Stomach smooth muscle (tissue), 2 donors: ENCODE data around the gene VWC2.
"Not testable (repeated sequence)": the region's sequence is repeated elsewhere in the genome, so short reads cannot be mapped to it uniquely, and the experiment has no call there.

Experiments used
- H3K27ac ChIP-seq: one replicate; pipeline ENCODE4 v1.7.0; 2013; ENCODE audit warnings: mild to moderate bottlenecking, low read length, inconsistent platforms
- H3K27me3 ChIP-seq, 2 donors: one replicate each; pipeline ENCODE4 v1.7.0; 2013; ENCODE audit warnings: low read length in 2 of 2; ENCODE audit not compliant: insufficient read depth in 2 of 2, control insufficient read depth in 1 of 2
- H3K36me3 ChIP-seq, 2 donors: one replicate each; pipeline ENCODE4 v1.7.0; 2013; ENCODE audit warnings: low read length in 2 of 2; ENCODE audit not compliant: control insufficient read depth in 2 of 2, insufficient read depth in 2 of 2
- H3K4me1 ChIP-seq: one replicate; pipeline ENCODE4 v1.7.0; 2013; ENCODE audit warnings: low read length; ENCODE audit not compliant: control insufficient read depth, insufficient read depth
- H3K4me3 ChIP-seq, 2 donors: one replicate each; pipeline ENCODE4 v1.7.0; 2013; ENCODE audit warnings: low read length in 2 of 2
- H3K9ac ChIP-seq, 2 donors: one replicate each; pipeline ENCODE4 v1.7.0; 2013; ENCODE audit warnings: low read length in 2 of 2, mild to moderate bottlenecking in 1 of 2
- H3K9me3 ChIP-seq, 2 donors: one replicate each; pipeline ENCODE4 v1.7.0; 2013; ENCODE audit warnings: low read length in 2 of 2; ENCODE audit not compliant: control insufficient read depth in 2 of 2
- donor health status: healthy.
- donor health status: Pancreatic carcinoma.

The VWC2 gene

GRCh38 chr7:49850921-49851613, 77.6 kb downstream of the VWC2 start:
- Histone ChIP-seq H3K9ac (no peak overlapping the region), H3K27ac (no peak overlapping the region), H3K36me3 (no peaks in the 10 kb centered on the region), H3K4me1 (no peaks in the 10 kb centered on the region), H3K27me3 (peaks cover 0 to 2% of the 10 kb centered on the region in 2 donors), H3K9me3 (no peaks in the 10 kb centered on the region), H3K4me3 (no peak overlapping the region)

DNA sequence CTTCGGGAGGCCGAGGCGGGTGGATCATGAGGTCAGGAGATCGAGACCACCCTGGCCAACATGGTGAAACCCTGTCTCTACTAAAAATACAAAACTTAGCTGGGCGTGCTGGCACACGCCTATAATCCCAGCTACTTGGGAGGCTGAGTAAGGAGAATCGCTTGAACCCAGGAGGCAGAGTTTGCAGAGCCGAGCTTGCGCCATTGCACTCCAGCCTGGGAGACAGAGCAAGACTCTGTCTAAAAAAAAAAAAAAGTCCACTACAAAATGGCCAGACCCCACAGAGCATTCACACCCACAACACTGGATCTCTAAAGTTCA, 78.1 kb downstream of the VWC2 start:
- not testable (repeated sequence) for H3K36me3 ChIP-seq, H3K27ac ChIP-seq, H3K9ac ChIP-seq, H3K4me1 ChIP-seq, H3K4me3 ChIP-seq, H3K27me3 ChIP-seq, H3K9me3 ChIP-seq

DNA sequence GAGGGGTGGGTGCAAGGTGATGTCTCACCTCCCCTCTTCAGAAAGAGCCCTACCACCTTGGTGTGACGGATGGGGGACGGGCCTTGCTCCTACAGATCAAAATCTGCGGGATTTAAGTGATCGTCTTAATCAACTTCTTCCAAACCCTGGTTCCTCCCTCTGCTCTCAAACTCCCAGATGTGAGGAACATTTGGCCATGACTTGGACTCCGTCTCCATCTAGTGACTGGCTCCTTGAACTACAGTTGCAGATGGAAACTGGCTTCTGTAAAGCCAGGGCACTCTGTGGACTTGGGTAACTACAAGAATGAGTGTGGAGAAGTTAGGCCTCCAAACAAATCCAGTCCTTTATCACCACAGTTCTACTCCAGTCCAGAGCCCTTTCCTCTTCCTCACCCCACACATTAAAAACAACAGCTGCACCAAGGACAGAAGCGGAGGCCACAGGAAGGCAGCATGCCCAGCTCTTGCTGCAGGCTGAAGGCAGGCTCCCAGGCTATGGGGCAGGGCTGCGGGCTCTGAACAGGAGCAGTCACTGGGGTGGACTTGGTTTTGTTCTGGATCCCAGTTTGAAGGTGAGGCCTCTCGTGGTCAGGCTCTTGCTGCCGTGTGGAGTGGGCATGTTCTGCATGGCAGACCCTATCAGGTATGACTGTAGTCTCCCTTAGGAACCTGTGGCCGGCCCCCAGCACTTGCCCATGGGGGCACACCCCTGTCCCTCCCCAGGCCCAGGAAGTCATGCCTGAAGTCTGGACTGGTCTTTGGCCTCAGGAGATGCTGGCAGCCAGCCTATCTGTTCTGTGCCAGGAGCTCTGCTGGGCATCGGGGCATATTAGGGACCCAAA, 79.4 kb downstream of the VWC2 start:
- no peaks in the 10 kb centered on the region for H3K4me1 ChIP-seq
- no peaks in the 10 kb centered on the region for H3K36me3 ChIP-seq
- no peak overlapping the region for H3K4me3 ChIP-seq
- H3K27ac ChIP-seq = no peak overlapping the region
- no peak overlapping the region for H3K9ac ChIP-seq
- peaks cover 0 to 1% of the 10 kb centered on the region in 2 donors for H3K27me3 ChIP-seq
- H3K9me3 ChIP-seq = no peaks in the 10 kb centered on the region

DNA sequence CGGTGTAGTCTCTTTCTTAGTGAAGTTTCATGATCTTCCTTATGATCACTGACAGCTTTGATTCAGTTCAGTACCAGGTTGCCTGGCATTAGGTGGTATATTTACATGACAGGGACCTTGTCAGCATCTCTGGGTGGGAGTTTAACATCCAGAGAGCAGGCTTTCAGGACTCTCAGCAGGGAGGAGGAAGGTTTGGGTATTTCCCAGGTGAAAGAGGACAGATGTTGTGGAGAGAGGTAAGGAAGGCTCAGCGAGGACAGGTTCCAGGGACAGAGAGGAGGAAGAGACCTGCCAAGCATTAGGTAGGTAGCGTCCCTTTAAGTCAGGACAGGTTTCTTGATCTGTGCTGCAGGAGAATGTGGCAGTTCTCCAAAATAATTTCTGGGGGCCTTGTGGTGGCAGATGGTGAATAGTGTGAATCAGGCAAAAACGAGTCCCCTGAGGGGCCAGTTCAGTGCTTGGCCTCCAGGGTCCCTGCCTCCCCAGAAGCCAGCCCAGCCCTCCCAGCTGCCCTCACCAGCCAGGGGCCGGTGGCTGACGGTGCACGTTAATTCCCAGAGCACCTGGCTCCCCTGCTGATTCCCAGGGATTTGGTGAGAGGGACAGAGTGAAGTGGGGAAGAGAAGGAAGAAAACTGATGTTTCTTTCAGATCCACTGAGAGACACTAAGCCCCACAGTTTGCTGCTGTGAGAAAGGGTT, 82.0 kb downstream of the VWC2 start:
- H3K27me3 ChIP-seq = no peaks in the 10 kb centered on the region
- no peaks in the 10 kb centered on the region for H3K36me3 ChIP-seq
- H3K27ac ChIP-seq = no peak overlapping the region
- H3K4me1 ChIP-seq = no peaks in the 10 kb centered on the region
- H3K9ac ChIP-seq = no peak overlapping the region
- no peak overlapping the region for H3K4me3 ChIP-seq
- H3K9me3 ChIP-seq = no peaks in the 10 kb centered on the region

DNA sequence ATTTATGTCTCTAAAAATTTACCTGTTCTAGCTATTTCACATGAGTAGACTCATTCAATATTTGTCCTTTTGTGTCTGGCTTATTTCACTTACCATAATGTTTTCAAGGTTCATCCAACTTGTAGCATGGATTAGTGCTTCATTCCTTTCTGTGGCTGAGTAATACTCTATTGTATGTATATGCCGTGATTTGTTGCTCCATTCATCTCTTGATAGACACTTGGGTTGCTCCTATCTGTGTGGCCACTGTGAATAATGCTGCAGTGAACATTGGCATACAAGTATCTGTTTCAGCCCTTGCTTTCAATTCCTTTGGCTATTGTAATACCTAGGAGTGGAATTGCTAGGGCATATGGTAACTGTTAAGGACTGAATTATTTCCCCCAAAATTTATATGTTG, 86.9 kb downstream of the VWC2 start:
- H3K27ac ChIP-seq = no peak overlapping the region
- no peaks in the 10 kb centered on the region for H3K9me3 ChIP-seq
- no peaks in the 10 kb centered on the region for H3K27me3 ChIP-seq
- no peak overlapping the region for H3K4me3 ChIP-seq
- no peaks in the 10 kb centered on the region for H3K36me3 ChIP-seq
- no peaks in the 10 kb centered on the region for H3K4me1 ChIP-seq
- no peak overlapping the region for H3K9ac ChIP-seq

- no peaks in the 10 kb centered on the region for H3K4me1 ChIP-seq
- H3K9ac ChIP-seq = no peak overlapping the region
- H3K4me3 ChIP-seq = no peak overlapping the region
- H3K9me3 ChIP-seq = peaks cover 2 to 3% of the 10 kb centered on the region in 2 donors
- no peaks in the 10 kb centered on the region for H3K36me3 ChIP-seq
- no peaks in the 10 kb centered on the region for H3K27me3 ChIP-seq
- H3K27ac ChIP-seq = no peak overlapping the region
Measured at GRCh38 chr7:49866076-49866735, 92.8 kb downstream of the VWC2 start.

- Histone ChIP-seq H3K36me3 (no peaks in the 10 kb centered on the region), H3K4me3 (no peak overlapping the region), H3K9me3 (peaks cover 2 to 3% of the 10 kb centered on the region in 2 donors), H3K27ac (no peak overlapping the region), H3K4me1 (no peaks in the 10 kb centered on the region), H3K9ac (no peak overlapping the region), H3K27me3 (no peaks in the 10 kb centered on the region)
Measured at GRCh38 chr7:49866910-49867309, 93.5 kb downstream of the VWC2 start.

GRCh38 chr7:49873420-49873819, 100.0 kb downstream of the VWC2 start:
- H3K27ac ChIP-seq = no peak overlapping the region
- no peak overlapping the region for H3K9ac ChIP-seq
- H3K36me3 ChIP-seq = no peaks in the 10 kb centered on the region
- no peaks in the 10 kb centered on the region for H3K4me1 ChIP-seq
- no peak overlapping the region for H3K4me3 ChIP-seq
- peaks cover 2 to 3% of the 10 kb centered on the region in 2 donors for H3K9me3 ChIP-seq
- no peaks in the 10 kb centered on the region for H3K27me3 ChIP-seq

DNA sequence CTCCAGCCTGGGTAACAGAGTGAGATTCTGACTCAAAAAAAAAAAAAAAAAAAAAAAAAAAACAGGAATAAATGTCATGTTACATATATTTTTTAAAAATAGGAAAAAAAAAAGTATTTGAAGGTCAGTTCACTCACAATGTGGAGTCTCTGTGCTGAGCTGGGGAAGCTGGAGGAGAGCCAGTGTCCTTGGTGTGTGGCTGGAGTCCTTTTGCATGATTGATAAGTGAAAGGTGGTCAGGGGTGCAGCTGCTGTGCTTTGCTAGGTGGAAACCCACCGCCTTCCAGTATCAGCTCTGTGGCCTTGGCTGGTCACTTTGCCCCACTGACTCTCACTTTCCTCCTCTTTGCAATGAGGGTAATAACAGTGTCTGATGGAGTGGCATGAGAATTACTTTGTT, 101.9 kb downstream of the VWC2 start:
- no peak overlapping the region for H3K9ac ChIP-seq
- no peak overlapping the region for H3K4me3 ChIP-seq
- peaks cover 2 to 3% of the 10 kb centered on the region in 2 donors for H3K9me3 ChIP-seq
- no peaks in the 10 kb centered on the region for H3K27me3 ChIP-seq
- no peaks in the 10 kb centered on the region for H3K36me3 ChIP-seq
- H3K27ac ChIP-seq = no peak overlapping the region
- H3K4me1 ChIP-seq = no peaks in the 10 kb centered on the region

GRCh38 chr7:49876202-49876601, 102.8 kb downstream of the VWC2 start:
- no peak overlapping the region for H3K27ac ChIP-seq
- no peak overlapping the region for H3K4me3 ChIP-seq
- H3K9me3 ChIP-seq = no peaks in the 10 kb centered on the region
- H3K27me3 ChIP-seq = no peaks in the 10 kb centered on the region
- no peak overlapping the region for H3K9ac ChIP-seq
- no peaks in the 10 kb centered on the region for H3K36me3 ChIP-seq
- H3K4me1 ChIP-seq = no peaks in the 10 kb centered on the region
